Measurements from ENCODE around the gene SS18. TPM values are rescaled to one million over a fixed set of nuclear protein-coding genes. Genes with fewer than 3 reads are reported as not detected.

SS18 gene
- total RNA-seq, 1 experiment from 2014 or later = 99.1 TPM

DNA sequence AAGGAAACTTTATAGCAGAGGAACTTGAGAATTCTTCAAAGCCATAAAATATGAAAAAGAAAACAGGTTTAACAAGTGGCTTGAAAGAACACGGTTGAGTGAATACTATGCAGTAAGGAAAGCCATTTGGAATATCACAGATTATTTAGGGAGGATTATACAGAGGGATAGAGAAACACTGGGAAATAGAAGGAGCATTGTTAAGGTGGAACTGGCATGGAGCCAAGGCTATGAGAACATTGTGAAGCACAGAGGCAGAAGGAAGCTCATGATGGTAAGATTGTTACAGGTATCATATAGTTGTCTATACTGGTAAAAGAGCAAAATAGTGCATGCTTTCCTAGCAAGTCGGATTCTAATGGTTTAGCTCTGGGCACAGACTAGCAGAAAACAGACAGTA, 87.1 kb downstream of the SS18 start:
- no peak for TF ChIP-seq SIN3A (IDR thresholded peaks at IDR 0.05; ENCODE audit: borderline replicate concordance, insufficient read depth, low read depth, low read length)
- TF ChIP-seq, protein P1, sequence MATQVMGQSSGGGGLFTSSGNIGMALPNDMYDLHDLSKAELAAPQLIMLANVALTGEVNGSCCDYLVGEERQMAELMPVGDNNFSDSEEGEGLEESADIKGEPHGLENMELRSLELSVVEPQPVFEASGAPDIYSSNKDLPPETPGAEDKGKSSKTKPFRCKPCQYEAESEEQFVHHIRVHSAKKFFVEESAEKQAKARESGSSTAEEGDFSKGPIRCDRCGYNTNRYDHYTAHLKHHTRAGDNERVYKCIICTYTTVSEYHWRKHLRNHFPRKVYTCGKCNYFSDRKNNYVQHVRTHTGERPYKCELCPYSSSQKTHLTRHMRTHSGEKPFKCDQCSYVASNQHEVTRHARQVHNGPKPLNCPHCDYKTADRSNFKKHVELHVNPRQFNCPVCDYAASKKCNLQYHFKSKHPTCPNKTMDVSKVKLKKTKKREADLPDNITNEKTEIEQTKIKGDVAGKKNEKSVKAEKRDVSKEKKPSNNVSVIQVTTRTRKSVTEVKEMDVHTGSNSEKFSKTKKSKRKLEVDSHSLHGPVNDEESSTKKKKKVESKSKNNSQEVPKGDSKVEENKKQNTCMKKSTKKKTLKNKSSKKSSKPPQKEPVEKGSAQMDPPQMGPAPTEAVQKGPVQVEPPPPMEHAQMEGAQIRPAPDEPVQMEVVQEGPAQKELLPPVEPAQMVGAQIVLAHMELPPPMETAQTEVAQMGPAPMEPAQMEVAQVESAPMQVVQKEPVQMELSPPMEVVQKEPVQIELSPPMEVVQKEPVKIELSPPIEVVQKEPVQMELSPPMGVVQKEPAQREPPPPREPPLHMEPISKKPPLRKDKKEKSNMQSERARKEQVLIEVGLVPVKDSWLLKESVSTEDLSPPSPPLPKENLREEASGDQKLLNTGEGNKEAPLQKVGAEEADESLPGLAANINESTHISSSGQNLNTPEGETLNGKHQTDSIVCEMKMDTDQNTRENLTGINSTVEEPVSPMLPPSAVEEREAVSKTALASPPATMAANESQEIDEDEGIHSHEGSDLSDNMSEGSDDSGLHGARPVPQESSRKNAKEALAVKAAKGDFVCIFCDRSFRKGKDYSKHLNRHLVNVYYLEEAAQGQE (IDR thresholded peaks at IDR 0.05; ENCODE audit: insufficient read depth in 1 of 2, low read depth in 2 of 2, low read length in 1 of 2) = no peak
- TF ChIP-seq TCF7L2 (IDR thresholded peaks at IDR 0.05; ENCODE audit: low read depth, low read length) = no peak
- TF ChIP-seq, protein P2, sequence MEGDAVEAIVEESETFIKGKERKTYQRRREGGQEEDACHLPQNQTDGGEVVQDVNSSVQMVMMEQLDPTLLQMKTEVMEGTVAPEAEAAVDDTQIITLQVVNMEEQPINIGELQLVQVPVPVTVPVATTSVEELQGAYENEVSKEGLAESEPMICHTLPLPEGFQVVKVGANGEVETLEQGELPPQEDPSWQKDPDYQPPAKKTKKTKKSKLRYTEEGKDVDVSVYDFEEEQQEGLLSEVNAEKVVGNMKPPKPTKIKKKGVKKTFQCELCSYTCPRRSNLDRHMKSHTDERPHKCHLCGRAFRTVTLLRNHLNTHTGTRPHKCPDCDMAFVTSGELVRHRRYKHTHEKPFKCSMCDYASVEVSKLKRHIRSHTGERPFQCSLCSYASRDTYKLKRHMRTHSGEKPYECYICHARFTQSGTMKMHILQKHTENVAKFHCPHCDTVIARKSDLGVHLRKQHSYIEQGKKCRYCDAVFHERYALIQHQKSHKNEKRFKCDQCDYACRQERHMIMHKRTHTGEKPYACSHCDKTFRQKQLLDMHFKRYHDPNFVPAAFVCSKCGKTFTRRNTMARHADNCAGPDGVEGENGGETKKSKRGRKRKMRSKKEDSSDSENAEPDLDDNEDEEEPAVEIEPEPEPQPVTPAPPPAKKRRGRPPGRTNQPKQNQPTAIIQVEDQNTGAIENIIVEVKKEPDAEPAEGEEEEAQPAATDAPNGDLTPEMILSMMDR (IDR thresholded peaks at IDR 0.05) = no peak
- no peak for TF ChIP-seq POLR2AphosphoS5 (IDR thresholded peaks at IDR 0.05; ENCODE audit: low read depth, low read length)
- Histone ChIP-seq H3K4me3 (ENCODE audit: low read depth in 2 of 2, low read length in 2 of 2) (no peak overlapping the region), H3K27ac (ENCODE audit: low read length) (no peak overlapping the region), H3K36me3 (ENCODE audit: control insufficient read depth, insufficient read depth, low read length) (no peaks in the 10 kb centered on the region), H3K27me3 (ENCODE audit: control insufficient read depth, insufficient read depth, low read length) (no peaks in the 10 kb centered on the region), H3K4me1 (ENCODE audit: control insufficient read depth, insufficient read depth, low read length) (no peaks in the 10 kb centered on the region), H3K9me3 (ENCODE audit: control insufficient read depth, insufficient read depth, low read depth, low read length) (no peaks in the 10 kb centered on the region)
- intact Hi-C loops (cut with micrococcal nuclease; ENCODE audit: unreplicated experiment) = no loop called here
- DNase-seq (ENCODE audit: low read depth, low spot score) (no peak), ATAC-seq (no peak)
- no TSS peak for BruUV-seq (replicated peaks)
- POLR2A ChIA-PET = no interaction called here
- in situ Hi-C loops (cut with HindIII; ENCODE audit: low pct_unique_long_range_greater_than_20kb, low sequenced_read_pairs) = no loop called here
- CTCF ChIA-PET = interaction anchor here (0.5 kb wide), 1 partner anchor 693 kb away, joined by 3 read pairs; no protein-coding TSS in a partner anchor

DNA sequence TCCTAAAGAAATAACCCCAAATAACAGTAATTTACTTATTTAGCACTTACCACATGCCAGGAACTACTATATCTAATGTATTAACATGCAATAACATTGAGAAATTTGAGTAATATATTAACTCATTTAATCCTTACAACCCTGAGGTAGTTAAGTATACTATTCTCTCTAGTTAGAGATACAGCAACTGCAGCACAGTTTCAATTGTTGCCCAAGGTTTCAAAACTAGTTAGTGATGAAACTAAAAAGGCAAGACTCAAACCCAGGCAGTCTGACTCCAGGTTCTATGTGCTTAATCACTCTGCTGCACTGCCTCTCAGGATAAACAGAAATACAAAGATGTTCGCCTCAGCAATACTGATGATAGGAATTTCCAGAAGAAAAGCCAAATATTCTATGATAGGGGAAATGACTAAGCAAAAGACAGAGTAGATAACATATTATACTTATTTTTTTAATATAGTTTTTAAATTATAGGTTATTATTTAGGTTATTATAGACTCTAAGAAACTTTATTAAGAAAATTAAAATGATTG, 88.0 kb downstream of the SS18 start:
- POLR2A ChIA-PET = no interaction called here
- CTCF ChIA-PET = no interaction called here

More for the DNA sequence above, 88.0 kb downstream of the SS18 start:
- H3K36me3 ChIP-seq (ENCODE audit: control insufficient read depth, insufficient read depth, low read length) = no peaks in the 10 kb centered on the region
- TF ChIP-seq, protein P1 (IDR thresholded peaks at IDR 0.05; ENCODE audit: insufficient read depth in 1 of 2, low read depth in 2 of 2, low read length in 1 of 2) = no peak
- TF ChIP-seq TCF7L2 (IDR thresholded peaks at IDR 0.05; ENCODE audit: low read depth, low read length) = no peak
- TF ChIP-seq, protein P2 (IDR thresholded peaks at IDR 0.05) = no peak
- TF ChIP-seq SIN3A (IDR thresholded peaks at IDR 0.05; ENCODE audit: borderline replicate concordance, insufficient read depth, low read depth, low read length) = no peak
- ATAC-seq (no peak), DNase-seq (ENCODE audit: low read depth, low spot score) (no peak)
- H3K4me1 ChIP-seq (ENCODE audit: control insufficient read depth, insufficient read depth, low read length) = no peaks in the 10 kb centered on the region
- H3K27ac ChIP-seq (ENCODE audit: low read length) = no peak overlapping the region
- H3K27me3 ChIP-seq (ENCODE audit: control insufficient read depth, insufficient read depth, low read length) = no peaks in the 10 kb centered on the region
- H3K9me3 ChIP-seq (ENCODE audit: control insufficient read depth, insufficient read depth, low read depth, low read length) = no peaks in the 10 kb centered on the region
- BruUV-seq (replicated peaks) = no TSS peak
- intact Hi-C loops (cut with micrococcal nuclease; ENCODE audit: unreplicated experiment) (no loop called here), in situ Hi-C loops (cut with HindIII; ENCODE audit: low pct_unique_long_range_greater_than_20kb, low sequenced_read_pairs) (no loop called here)
- no peak overlapping the region for H3K4me3 ChIP-seq (ENCODE audit: low read depth in 2 of 2, low read length in 2 of 2)

All from Panc1 (cell line).